ENCODE results near the gene SH2D6.
"Not testable (repeated sequence)": the region's sequence is repeated elsewhere in the genome, so short reads cannot be mapped to it uniquely, and the experiment has no call there.

SH2D6 gene

GRCh38 chr2:85468096-85468703, 49.7 kb downstream of the SH2D6 start:
- DNase-seq, result no peak
- Histone ChIP-seq H3K4me3 (ENCODE audit: insufficient read depth, low read depth, low read length, poor library complexity, severe bottlenecking) (no peak overlapping the region), H3K27ac (ENCODE audit: insufficient read depth, low read length, poor library complexity, severe bottlenecking) (no peak overlapping the region), H3K36me3 (ENCODE audit: control insufficient read depth, insufficient read depth, low read length) (no peaks in the 10 kb centered on the region), H3K27me3 (replicated peaks; ENCODE audit: control insufficient read depth, insufficient read depth, low read length, poor library complexity, severe bottlenecking) (no peaks in the 10 kb centered on the region), H3K9me3 (ENCODE audit: control insufficient read depth, low read length) (no peaks in the 10 kb centered on the region), H3K4me1 (ENCODE audit: control insufficient read depth, insufficient read depth, low read length, poor library complexity, severe bottlenecking) (no peaks in the 10 kb centered on the region)

- Histone ChIP-seq H3K27ac (ENCODE audit: insufficient read depth, low read length, poor library complexity, severe bottlenecking) (no peak overlapping the region), H3K4me3 (ENCODE audit: insufficient read depth, low read depth, low read length, poor library complexity, severe bottlenecking) (no peak overlapping the region), H3K27me3 (replicated peaks; ENCODE audit: control insufficient read depth, insufficient read depth, low read length, poor library complexity, severe bottlenecking) (no peaks in the 10 kb centered on the region), H3K36me3 (ENCODE audit: control insufficient read depth, insufficient read depth, low read length) (no peaks in the 10 kb centered on the region), H3K4me1 (ENCODE audit: control insufficient read depth, insufficient read depth, low read length, poor library complexity, severe bottlenecking) (no peaks in the 10 kb centered on the region), H3K9me3 (ENCODE audit: control insufficient read depth, low read length) (no peaks in the 10 kb centered on the region)
- no peak for DNase-seq
Observed at GRCh38 chr2:85468704-85469349, 50.3 kb downstream of the SH2D6 start.

GRCh38 chr2:85470850-85471800, 52.6 kb downstream of the SH2D6 start:
- H3K27me3 ChIP-seq (replicated peaks; ENCODE audit: control insufficient read depth, insufficient read depth, low read length, poor library complexity, severe bottlenecking), result no peaks in the 10 kb centered on the region
- no peaks in the 10 kb centered on the region for H3K4me1 ChIP-seq (ENCODE audit: control insufficient read depth, insufficient read depth, low read length, poor library complexity, severe bottlenecking)
- no peaks in the 10 kb centered on the region for H3K9me3 ChIP-seq (ENCODE audit: control insufficient read depth, low read length)
- no peaks in the 10 kb centered on the region for H3K36me3 ChIP-seq (ENCODE audit: control insufficient read depth, insufficient read depth, low read length)
- no peak for DNase-seq
- H3K4me3 ChIP-seq (ENCODE audit: insufficient read depth, low read depth, low read length, poor library complexity, severe bottlenecking), result no peak overlapping the region
- no peak overlapping the region for H3K27ac ChIP-seq (ENCODE audit: insufficient read depth, low read length, poor library complexity, severe bottlenecking)

GRCh38 chr2:85472261-85472660, 53.7 kb downstream of the SH2D6 start:
- Histone ChIP-seq H3K27me3 (replicated peaks; ENCODE audit: control insufficient read depth, insufficient read depth, low read length, poor library complexity, severe bottlenecking) (no peaks in the 10 kb centered on the region), H3K9me3 (ENCODE audit: control insufficient read depth, low read length) (no peaks in the 10 kb centered on the region), H3K4me1 (ENCODE audit: control insufficient read depth, insufficient read depth, low read length, poor library complexity, severe bottlenecking) (no peaks in the 10 kb centered on the region), H3K27ac (ENCODE audit: insufficient read depth, low read length, poor library complexity, severe bottlenecking) (no peak overlapping the region), H3K4me3 (ENCODE audit: insufficient read depth, low read depth, low read length, poor library complexity, severe bottlenecking) (no peak overlapping the region), H3K36me3 (ENCODE audit: control insufficient read depth, insufficient read depth, low read length) (no peaks in the 10 kb centered on the region)
- no peak for DNase-seq

GRCh38 chr2:85475799-85476490, 57.4 kb downstream of the SH2D6 start:
- H3K27ac ChIP-seq (ENCODE audit: insufficient read depth, low read length, poor library complexity, severe bottlenecking), result no peak overlapping the region
- no peak for DNase-seq
- H3K9me3 ChIP-seq (ENCODE audit: control insufficient read depth, low read length), result no peaks in the 10 kb centered on the region
- H3K36me3 ChIP-seq (ENCODE audit: control insufficient read depth, insufficient read depth, low read length), result no peaks in the 10 kb centered on the region
- no peaks in the 10 kb centered on the region for H3K4me1 ChIP-seq (ENCODE audit: control insufficient read depth, insufficient read depth, low read length, poor library complexity, severe bottlenecking)
- no peak overlapping the region for H3K4me3 ChIP-seq (ENCODE audit: insufficient read depth, low read depth, low read length, poor library complexity, severe bottlenecking)
- no peaks in the 10 kb centered on the region for H3K27me3 ChIP-seq (replicated peaks; ENCODE audit: control insufficient read depth, insufficient read depth, low read length, poor library complexity, severe bottlenecking)

- no peaks in the 10 kb centered on the region for H3K27me3 ChIP-seq (replicated peaks; ENCODE audit: control insufficient read depth, insufficient read depth, low read length, poor library complexity, severe bottlenecking)
- DNase-seq, result no peak
Observed at GRCh38 chr2:85476624-85477023, 58.1 kb downstream of the SH2D6 start.

GRCh38 chr2:85477884-85478283, 59.4 kb downstream of the SH2D6 start:
- Histone ChIP-seq H3K4me1 (ENCODE audit: control insufficient read depth, insufficient read depth, low read length, poor library complexity, severe bottlenecking) (no peaks in the 10 kb centered on the region), H3K27ac (ENCODE audit: insufficient read depth, low read length, poor library complexity, severe bottlenecking) (no peak overlapping the region), H3K9me3 (ENCODE audit: control insufficient read depth, low read length) (no peaks in the 10 kb centered on the region), H3K27me3 (replicated peaks; ENCODE audit: control insufficient read depth, insufficient read depth, low read length, poor library complexity, severe bottlenecking) (no peaks in the 10 kb centered on the region), H3K36me3 (ENCODE audit: control insufficient read depth, insufficient read depth, low read length) (no peaks in the 10 kb centered on the region), H3K4me3 (ENCODE audit: insufficient read depth, low read depth, low read length, poor library complexity, severe bottlenecking) (no peak overlapping the region)
- DNase-seq, result no peak

More at GRCh38 chr2:85476624-85477023, 58.1 kb downstream of the SH2D6 start:
- H3K27ac ChIP-seq (ENCODE audit: insufficient read depth, low read length, poor library complexity, severe bottlenecking), result no peak overlapping the region
- no peaks in the 10 kb centered on the region for H3K9me3 ChIP-seq (ENCODE audit: control insufficient read depth, low read length)
- H3K4me3 ChIP-seq (ENCODE audit: insufficient read depth, low read depth, low read length, poor library complexity, severe bottlenecking), result no peak overlapping the region
- H3K4me1 ChIP-seq (ENCODE audit: control insufficient read depth, insufficient read depth, low read length, poor library complexity, severe bottlenecking), result no peaks in the 10 kb centered on the region
- no peaks in the 10 kb centered on the region for H3K36me3 ChIP-seq (ENCODE audit: control insufficient read depth, insufficient read depth, low read length)

- DNase-seq, result no peak
- Histone ChIP-seq H3K36me3 (ENCODE audit: control insufficient read depth, insufficient read depth, low read length) (no peaks in the 10 kb centered on the region), H3K27me3 (replicated peaks; ENCODE audit: control insufficient read depth, insufficient read depth, low read length, poor library complexity, severe bottlenecking) (no peaks in the 10 kb centered on the region), H3K27ac (ENCODE audit: insufficient read depth, low read length, poor library complexity, severe bottlenecking) (no peak overlapping the region), H3K9me3 (ENCODE audit: control insufficient read depth, low read length) (no peaks in the 10 kb centered on the region), H3K4me3 (ENCODE audit: insufficient read depth, low read depth, low read length, poor library complexity, severe bottlenecking) (no peak overlapping the region), H3K4me1 (ENCODE audit: control insufficient read depth, insufficient read depth, low read length, poor library complexity, severe bottlenecking) (no peaks in the 10 kb centered on the region)
Observed at GRCh38 chr2:85481818-85482777, 63.6 kb downstream of the SH2D6 start.

GRCh38 chr2:85484615-85485014, 66.1 kb downstream of the SH2D6 start:
- not testable (repeated sequence) for H3K4me3 ChIP-seq (ENCODE audit: insufficient read depth, low read depth, low read length, poor library complexity, severe bottlenecking); H3K27me3 ChIP-seq (replicated peaks; ENCODE audit: control insufficient read depth, insufficient read depth, low read length, poor library complexity, severe bottlenecking); DNase-seq; H3K9me3 ChIP-seq (ENCODE audit: control insufficient read depth, low read length); H3K36me3 ChIP-seq (ENCODE audit: control insufficient read depth, insufficient read depth, low read length); H3K4me1 ChIP-seq (ENCODE audit: control insufficient read depth, insufficient read depth, low read length, poor library complexity, severe bottlenecking); H3K27ac ChIP-seq (ENCODE audit: insufficient read depth, low read length, poor library complexity, severe bottlenecking)

Measured in effector memory CD4-positive, alpha-beta T cell (primary cell).